NCI-H748 (cell line): ENCODE results near the gene PRRT1B.
"Not testable (repeated sequence)": the region's sequence is repeated elsewhere in the genome, so short reads cannot be mapped to it uniquely, and the experiment has no call there.

Experiments
- DNase-seq: peaks from one replicate; lab custom pipeline; 2025; ENCODE audit not compliant: unreplicated experiment; lab: John Stamatoyannopoulos, UW

Gene PRRT1B

GRCh38 chr9:131549186-131549585, 3.9 kb downstream of the PRRT1B start:
- DNase-seq: not testable (repeated sequence)

- not testable (repeated sequence) for DNase-seq
These were observed 5.1 kb downstream of the PRRT1B start for GRCh38 chr9:131550465-131550864.

DNA sequence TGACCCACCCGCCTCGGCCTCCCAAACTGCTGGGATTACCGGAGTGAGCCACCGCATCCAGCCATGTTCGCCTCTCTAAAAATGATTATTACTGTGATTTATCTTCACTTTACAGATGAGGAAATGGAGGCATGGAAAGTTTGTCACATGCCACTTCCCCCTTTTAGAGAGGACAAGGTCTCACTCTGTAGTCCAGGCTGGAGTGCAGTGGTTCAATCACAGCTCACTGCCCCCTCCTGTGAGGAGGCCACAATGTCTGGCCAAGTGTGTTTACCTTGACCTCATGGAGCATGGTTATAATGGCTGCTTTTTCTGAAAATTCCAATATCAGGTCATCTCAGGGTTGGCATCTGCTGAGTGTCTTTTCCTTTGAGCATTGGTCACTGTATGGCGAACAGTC, 6.7 kb downstream of the PRRT1B start:
- no peak for DNase-seq

GRCh38 chr9:131554087-131554842, 8.9 kb downstream of the PRRT1B start:
- DNase-seq: no peak

GRCh38 chr9:131554843-131555351, 9.6 kb downstream of the PRRT1B start:
- DNase-seq: no peak

- no peak for DNase-seq
These were observed 10.7 kb downstream of the PRRT1B start for GRCh38 chr9:131555841-131556673.

GRCh38 chr9:131557855-131558548, 12.7 kb downstream of the PRRT1B start:
- DNase-seq: no peak

GRCh38 chr9:131559421-131560000, 14.2 kb downstream of the PRRT1B start:
- no peak for DNase-seq

DNA sequence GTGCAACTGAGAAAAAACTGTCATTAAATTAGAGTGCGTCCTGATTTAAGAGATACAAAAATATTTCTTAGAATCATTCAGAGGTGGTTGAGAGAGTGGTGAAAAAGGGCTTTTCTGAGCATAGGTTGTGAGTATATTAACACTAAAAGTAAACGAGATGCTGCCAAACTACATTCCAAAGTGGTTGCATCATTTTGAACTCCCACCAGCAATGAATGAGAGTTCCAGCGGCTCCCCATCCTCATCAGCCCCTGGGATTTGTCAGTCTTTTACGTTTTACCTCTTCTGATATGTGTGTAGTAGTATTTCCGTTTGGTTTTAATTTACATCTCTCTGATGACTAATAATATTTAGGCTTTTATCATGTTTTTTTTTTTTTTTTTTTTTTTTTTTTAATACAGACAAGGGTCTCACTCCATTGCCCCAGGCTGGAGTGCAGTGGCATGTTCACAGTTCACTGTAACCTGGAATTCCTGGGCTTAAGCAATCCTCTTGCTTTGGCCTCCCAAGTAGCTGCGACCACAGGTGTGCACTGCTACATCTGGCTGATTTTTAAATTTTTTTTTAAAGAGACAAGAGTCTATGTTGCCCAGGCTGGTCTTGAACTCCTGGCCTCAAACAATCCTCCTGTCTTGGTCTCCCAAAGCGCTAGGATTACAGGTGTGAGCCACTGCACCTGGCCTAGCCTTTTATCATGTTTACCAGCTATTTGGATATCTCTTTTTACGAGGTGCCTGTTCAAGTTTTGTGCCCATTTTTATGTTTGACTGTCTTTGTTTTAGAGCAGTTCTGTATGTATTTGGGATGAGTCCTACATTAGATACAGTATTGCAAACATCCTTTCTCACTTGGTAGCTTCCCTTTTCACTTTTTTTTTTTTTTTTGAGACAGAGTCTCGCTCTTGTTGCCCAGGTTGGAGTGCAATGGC, 17.0 kb downstream of the PRRT1B start:
- peak; percentile 10 for DNase-seq

- no peak for DNase-seq
These were observed 20.0 kb downstream of the PRRT1B start for GRCh38 chr9:131565369-131565768.

GRCh38 chr9:131566158-131566557, 20.8 kb downstream of the PRRT1B start:
- no peak for DNase-seq

GRCh38 chr9:131567910-131568309, 22.6 kb downstream of the PRRT1B start:
- DNase-seq: no peak

DNA sequence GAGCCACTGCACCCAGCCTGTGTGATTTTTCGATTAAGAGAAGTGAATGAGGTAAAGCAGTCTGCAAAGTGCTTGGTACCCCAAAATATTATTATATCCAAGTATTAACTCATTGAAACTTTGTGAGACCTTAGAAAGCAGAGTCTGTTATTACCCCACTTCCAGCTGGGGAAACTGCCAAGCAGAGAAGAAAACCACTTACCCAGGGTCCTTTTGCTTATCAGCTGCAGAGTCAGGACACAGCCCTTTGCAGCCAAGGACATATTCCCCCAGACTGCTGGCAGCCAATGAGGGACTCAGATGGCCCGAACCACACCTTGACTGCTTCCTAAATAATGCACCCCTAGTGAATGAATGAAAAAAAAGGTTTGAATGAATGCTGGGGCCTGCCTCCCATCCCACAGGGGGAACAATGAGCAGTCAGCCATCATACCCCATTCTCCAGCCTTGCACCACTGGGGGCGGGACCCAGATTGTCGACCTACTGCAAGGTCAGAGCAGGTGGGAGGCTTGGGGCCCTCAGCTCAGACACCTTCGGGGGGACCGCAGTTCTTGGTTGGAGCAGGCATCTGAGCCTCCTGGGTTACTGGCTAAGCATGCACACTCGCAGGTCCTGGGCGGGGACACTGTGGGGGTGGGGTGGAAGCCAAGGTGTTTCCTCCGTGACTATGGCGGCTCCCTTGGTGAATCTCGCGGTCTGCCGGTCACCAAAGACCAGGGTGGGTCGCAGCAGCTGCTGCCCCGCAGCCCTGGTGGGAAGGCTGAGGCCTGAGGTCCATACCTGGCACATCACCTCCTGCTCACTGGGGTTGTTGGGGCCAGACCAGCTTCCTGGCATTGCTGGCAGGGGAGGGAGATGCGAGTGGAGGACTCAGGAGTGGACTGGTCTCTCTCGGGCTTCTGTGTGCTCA, 29.7 kb downstream of the PRRT1B start:
- DNase-seq: no peak

- no peak for DNase-seq
These were observed 30.9 kb downstream of the PRRT1B start for GRCh38 chr9:131575946-131576853.

DNA sequence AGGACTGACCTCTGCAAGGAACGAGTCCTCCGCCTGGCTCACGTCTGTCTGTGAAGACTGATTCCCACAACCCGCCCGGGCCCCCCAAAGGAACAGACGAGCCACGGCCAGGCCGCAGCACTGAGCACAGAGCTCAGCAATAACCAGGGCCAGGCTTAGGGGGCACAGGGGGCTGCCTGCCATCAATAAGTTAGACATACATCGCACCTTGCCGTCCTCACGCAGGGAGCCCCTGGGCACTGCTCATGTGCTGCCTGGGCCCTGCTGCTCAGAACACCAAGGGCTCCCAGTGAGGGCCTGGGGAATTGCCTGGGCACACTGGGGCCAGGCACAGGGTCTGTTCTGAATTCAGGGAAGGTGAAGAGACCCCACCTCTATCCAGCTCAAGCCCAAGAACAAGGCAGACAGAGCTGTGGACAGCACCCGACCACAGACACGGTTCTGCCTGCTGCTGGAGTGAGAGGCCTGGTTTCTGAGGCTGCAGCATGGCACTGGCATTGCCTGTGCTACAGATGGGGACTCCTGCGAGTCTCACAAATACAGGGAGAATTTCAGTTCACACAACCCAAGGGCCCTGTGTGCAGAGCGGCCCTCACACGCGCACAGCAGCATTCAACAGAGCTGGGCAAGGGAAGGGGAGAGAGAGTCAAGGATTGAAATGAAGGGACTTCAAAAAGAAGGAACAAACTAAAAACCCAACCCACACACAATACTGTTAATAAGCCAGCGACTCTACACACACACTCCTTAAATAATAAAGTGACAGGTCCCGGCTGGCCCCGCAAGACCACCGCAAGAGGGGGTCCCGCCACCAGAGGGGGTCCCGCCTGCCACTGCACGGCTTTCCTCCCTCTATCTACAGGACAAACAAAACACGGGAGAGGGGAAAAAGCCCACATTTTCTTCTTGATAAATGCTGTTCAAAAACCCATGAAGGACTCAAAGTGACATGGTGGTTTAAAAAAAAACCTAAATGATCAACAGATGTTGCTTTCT, 32.0 kb downstream of the PRRT1B start:
- DNase-seq: no peak

GRCh38 chr9:131578021-131578420, 32.7 kb downstream of the PRRT1B start:
- DNase-seq: no peak
